ENCODE results near the gene KIF5C. TPM values are rescaled to one million over a fixed set of nuclear protein-coding genes. Genes with fewer than 3 reads are reported as not detected.

Gene KIF5C
- total RNA-seq, 1 donor from 2014 or later, result 0.58 TPM

GRCh38 chr2:149037851-149038250 lies 162.8 kb downstream of the KIF5C start:
- DNase-seq (ENCODE audit: extremely low read depth, low read depth, low spot score), result no peak

DNA sequence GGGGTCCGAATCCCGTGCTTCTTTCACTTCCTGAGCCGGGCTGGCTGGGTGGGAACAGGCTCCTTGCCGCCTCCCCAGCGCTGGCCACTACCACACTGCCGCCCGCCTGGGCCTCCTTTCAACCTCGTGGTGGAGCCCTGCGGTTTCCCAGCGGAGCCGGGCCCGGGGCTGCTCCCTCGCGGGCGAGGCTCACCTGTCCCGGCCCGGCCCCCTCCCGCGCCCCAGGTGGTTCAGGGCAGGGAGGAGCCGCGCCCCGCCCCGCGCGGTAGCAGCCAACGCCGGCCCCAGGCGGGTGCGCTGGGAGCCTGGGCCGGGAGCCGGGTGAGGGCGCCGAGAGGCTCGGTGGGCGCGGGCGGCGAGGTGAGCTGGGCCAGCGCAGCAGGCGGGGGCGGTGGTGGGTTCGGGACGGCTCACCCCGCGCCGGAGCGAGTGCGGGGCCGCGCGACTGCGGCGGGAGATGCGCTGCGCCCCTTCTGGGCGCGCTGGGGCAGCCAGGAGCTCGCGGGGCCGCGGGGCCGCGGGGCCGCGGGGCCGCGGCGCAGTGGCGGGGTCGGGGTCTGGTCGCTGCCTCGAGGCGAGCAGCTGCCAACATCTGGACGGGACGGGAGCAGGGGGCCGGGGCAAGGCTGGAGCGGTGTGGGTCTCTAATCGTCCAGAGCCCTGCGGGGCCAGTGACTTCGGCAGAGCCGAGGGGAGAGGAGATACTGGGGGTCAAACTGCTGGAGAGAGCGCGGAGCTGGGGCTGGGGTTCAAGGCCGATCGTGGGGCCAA lies 163.6 kb downstream of the KIF5C start, which contains the start of gene LYPD6B:
Gene LYPD6B, plus strand, starts transcription at position 258 of the 771 bp plus-strand sequence. CDS start 92,250 bp downstream, outside the sequence.
- DNase-seq (ENCODE audit: extremely low read depth, low read depth, low spot score), result no peak

DNA sequence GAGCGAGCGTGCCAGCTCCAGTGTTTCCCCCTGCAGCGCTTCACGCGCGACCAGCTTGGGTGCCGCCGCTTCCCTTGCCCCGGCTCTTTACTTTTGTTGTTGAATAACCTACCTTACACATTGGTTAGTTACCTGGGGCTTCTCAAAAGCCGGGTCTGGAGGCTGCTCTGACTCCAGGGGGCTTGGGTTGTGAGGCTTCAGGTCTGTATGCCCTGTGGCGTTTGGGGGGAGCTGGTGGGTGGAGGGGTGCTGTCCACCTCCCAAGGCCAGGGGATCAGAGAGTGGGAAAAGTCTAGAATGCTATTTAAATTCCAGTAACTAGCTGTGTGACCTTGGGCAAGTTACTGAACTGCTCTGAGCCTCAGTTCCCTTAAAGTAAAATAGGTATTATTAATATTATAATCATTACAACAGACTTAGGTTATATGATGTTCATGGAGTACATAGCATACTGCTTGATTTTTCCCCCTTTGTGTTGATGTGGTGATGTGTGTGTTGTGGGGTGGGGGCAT lies 164.2 kb downstream of the KIF5C start:
- no peak for DNase-seq (ENCODE audit: extremely low read depth, low read depth, low spot score)

- DNase-seq (ENCODE audit: extremely low read depth, low read depth, low spot score), result no peak
Observed at GRCh38 chr2:149040451-149040850, 165.4 kb downstream of the KIF5C start.

GRCh38 chr2:149041482-149041881 lies 166.5 kb downstream of the KIF5C start:
- no peak for DNase-seq (ENCODE audit: extremely low read depth, low read depth, low spot score)

GRCh38 chr2:149042881-149043280 lies 167.9 kb downstream of the KIF5C start:
- DNase-seq (ENCODE audit: extremely low read depth, low read depth, low spot score), result no peak

- DNase-seq (ENCODE audit: extremely low read depth, low read depth, low spot score), result no peak
Observed at GRCh38 chr2:149044500-149044899, 169.5 kb downstream of the KIF5C start.

DNA sequence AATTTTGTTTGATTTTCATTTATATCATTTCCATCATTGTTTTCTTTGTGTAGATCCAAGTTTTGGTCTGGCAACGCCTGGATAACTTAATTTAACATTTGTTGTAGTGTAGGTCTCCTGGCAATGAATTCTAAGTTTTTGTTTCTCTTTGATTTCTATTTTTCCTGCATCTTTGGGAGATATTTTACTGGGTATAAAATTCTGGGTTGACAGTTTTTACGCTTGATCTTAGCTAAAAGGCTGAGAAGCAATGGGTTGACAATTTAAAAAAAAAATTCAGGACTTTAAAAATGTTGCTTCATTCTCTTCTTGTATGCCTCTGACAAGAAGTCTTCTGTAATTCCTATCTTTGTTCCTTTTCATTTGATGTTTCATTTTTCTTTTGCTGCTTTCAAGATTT lies 172.1 kb downstream of the KIF5C start:
- no peak for DNase-seq (ENCODE audit: extremely low read depth, low read depth, low spot score)

GRCh38 chr2:149049142-149049541 lies 174.1 kb downstream of the KIF5C start:
- no peak for DNase-seq (ENCODE audit: extremely low read depth, low read depth, low spot score)

- no peak for DNase-seq (ENCODE audit: extremely low read depth, low read depth, low spot score)
Observed at GRCh38 chr2:149050188-149050587, 175.2 kb downstream of the KIF5C start.

DNA sequence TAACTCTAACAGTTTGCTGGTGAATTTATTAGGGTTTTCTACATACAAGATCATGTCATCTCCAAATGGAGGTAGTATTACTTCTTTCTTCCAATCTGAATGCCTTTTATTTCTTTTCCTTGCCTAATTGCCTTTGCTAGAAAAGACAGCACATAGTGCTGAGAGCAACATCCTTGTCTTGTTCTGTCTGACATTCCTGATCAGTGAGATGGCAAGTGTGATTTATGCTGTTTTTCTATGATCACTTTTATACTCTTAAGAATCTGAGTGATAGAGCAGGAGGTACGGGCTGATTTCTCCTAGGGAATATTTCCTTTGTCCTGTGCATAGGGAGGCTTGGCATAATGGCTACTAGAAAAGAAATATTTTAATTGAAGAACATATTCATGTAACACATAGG lies 180.7 kb downstream of the KIF5C start:
- no peak for DNase-seq (ENCODE audit: extremely low read depth, low read depth, low spot score)

- DNase-seq (ENCODE audit: extremely low read depth, low read depth, low spot score), result no peak
Observed at GRCh38 chr2:149056541-149057255, 181.7 kb downstream of the KIF5C start.

- DNase-seq (ENCODE audit: extremely low read depth, low read depth, low spot score), result no peak
Observed at GRCh38 chr2:149057401-149057800, 182.4 kb downstream of the KIF5C start.

GRCh38 chr2:149058936-149059335 lies 183.9 kb downstream of the KIF5C start:
- DNase-seq (ENCODE audit: extremely low read depth, low read depth, low spot score), result no peak

GRCh38 chr2:149059822-149060221 lies 184.8 kb downstream of the KIF5C start:
- DNase-seq (ENCODE audit: extremely low read depth, low read depth, low spot score), result no peak

GRCh38 chr2:149061133-149061745 lies 186.2 kb downstream of the KIF5C start:
- no peak for DNase-seq (ENCODE audit: extremely low read depth, low read depth, low spot score)

- DNase-seq (ENCODE audit: extremely low read depth, low read depth, low spot score), result no peak
Observed at GRCh38 chr2:149062531-149062930, 187.5 kb downstream of the KIF5C start.

DNA sequence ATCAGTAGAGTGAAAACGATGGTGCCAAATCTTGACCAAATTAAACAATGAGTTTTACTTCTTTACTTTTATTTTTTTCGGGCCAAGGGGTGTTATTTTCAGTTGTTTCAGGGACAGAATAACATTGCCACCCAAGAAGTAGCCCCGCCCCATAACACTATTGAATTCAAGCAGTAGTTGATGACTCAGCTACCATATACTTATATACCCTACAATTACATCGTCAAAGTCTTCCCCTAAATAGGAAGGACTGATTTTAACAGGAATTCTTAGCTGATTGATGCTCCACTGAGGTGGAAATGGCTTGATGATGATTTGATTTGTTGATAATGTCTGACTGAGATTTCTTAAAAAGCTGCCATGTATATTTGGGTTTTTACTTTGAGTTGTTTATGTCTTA lies 188.2 kb downstream of the KIF5C start:
- DNase-seq (ENCODE audit: extremely low read depth, low read depth, low spot score), result no peak

GRCh38 chr2:149064365-149064841 lies 189.4 kb downstream of the KIF5C start:
- DNase-seq (ENCODE audit: extremely low read depth, low read depth, low spot score), result no peak

GRCh38 chr2:149064856-149065630 lies 190.0 kb downstream of the KIF5C start:
- no peak for DNase-seq (ENCODE audit: extremely low read depth, low read depth, low spot score)
